Adrenal gland (tissue), 5 donors: Measurements from ENCODE around the gene CES2.

Source experiments
- CTCF ChIP-seq, 6 experiments: fragments of 450-650 bp in 4 of 6; fragments of 200-600 bp in 2 of 6; sonication (generic) in 1 of 6; IDR thresholded peaks; 1 replicate in 5 of 6; 2 replicates in 1 of 6; pipeline versions ENCODE4 v1.5.1 to v1.8.0; 2016 to 2021; ENCODE audit warnings: antibody characterized with exemption in 6 of 6, mild to moderate bottlenecking in 2 of 6, moderate library complexity in 1 of 6
- POLR2A ChIP-seq, 2 donors: fragments of 450-650 bp; IDR thresholded peaks; one replicate each; pipeline ENCODE4 v1.6.1; 2017; ENCODE audit warnings: antibody characterized with exemption in 2 of 2, mild to moderate bottlenecking in 2 of 2, moderate library complexity in 1 of 2
- donor health status: DM: no; HTN: no; CAD: no.

GRCh38 chr16:66970775-66971720, 35.7 kb downstream of the CES2 start:
- TF ChIP-seq CTCF (IDR thresholded peaks at IDR 0.05) (no peak), POLR2A (IDR thresholded peaks at IDR 0.05) (no peak)
